GM12891 (cell line): ENCODE measurements around the gene LEMD1.

Experiments used
- DNase-seq: peaks from one replicate; pipeline ENCODE4 v3.0.0; 2011; ENCODE audit warnings: low spot score; ENCODE audit not compliant: insufficient read length
- FAIRE-seq: peaks from 2 replicates; lab custom pipeline; 2011; peaks lifted over from hg19 to GRCh38; lab: Jason Lieb, UNC
- PAX5 ChIP-seq: IDR thresholded peaks from 2 replicates; pipeline ENCODE4 v1.6.1; 2011; ENCODE audit warnings: low read length, moderate library complexity, mild to moderate bottlenecking; ENCODE audit not compliant: insufficient read depth, severe bottlenecking
- POLR2A ChIP-seq: IDR thresholded peaks from 2 replicates; pipeline ENCODE4 v1.6.1; 2011; ENCODE audit warnings: low read depth, low read length, control low read depth
- POLR2AphosphoS5 ChIP-seq: IDR thresholded peaks from 2 replicates; pipeline ENCODE4 v1.6.1; 2011; ENCODE audit warnings: low read depth, low read length, control low read depth
- POU2F2 ChIP-seq: IDR thresholded peaks from 2 replicates; pipeline ENCODE4 v1.6.1; 2011; ENCODE audit warnings: low read depth, mild to moderate bottlenecking, control low read depth, low read length, moderate library complexity
- SPI1 ChIP-seq: IDR thresholded peaks from 2 replicates; pipeline ENCODE4 v1.6.1; 2011; ENCODE audit warnings: low read depth, low read length, control low read depth
- TAF1 ChIP-seq: IDR thresholded peaks from 2 replicates; pipeline ENCODE4 v1.6.1; 2011; ENCODE audit warnings: low read depth, low read length, control low read depth

Gene LEMD1

DNA sequence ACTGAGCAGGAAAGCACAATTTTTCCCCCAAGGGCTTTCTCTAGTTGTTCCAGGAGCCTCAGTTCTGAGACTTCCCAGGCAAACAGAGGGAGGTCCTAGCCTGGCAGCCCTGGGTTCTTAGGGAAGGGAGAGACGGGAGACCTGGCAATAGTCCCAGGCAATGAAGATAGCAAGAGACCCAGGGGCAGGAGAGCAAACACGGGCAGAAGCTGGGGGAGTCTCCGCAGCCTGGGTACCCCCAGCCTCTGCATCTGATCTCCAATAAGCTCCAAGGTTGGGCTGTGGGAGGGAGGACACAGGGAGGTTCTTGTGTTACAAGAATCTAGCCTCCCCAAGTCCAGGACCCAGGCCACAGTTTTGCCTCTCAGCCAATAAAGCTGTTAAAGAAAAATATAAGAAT is 31.6 kb upstream of the LEMD1 start:
- no peak for FAIRE-seq
- no peak for DNase-seq
- TF ChIP-seq TAF1 (no peak), SPI1 (no peak), PAX5 (no peak), POLR2A (no peak), POU2F2 (no peak), POLR2AphosphoS5 (no peak)

DNA sequence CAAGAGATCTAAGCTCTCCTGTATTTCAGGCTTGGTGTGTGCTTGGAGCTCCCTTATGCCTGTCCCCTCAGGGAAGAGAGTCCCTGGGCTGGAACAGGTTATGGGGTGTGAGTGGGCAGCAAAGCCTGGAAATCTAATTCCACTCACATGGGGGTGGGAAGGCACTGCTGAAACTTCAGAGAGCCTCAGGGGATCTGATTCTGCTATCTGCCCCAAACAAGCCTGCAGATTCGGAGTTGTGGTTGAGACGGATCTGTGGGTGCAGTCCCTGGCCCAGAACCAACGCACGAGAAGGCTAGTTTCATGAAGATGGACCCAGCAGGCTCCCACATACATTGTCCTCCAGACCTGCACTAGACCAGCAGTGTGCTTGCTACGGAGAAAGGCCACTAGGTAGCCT is 31.1 kb upstream of the LEMD1 start:
- no peak for FAIRE-seq
- TF ChIP-seq POLR2A (no peak), SPI1 (no peak), POU2F2 (no peak), PAX5 (no peak), POLR2AphosphoS5 (no peak), TAF1 (no peak)
- DNase-seq: no peak

DNA sequence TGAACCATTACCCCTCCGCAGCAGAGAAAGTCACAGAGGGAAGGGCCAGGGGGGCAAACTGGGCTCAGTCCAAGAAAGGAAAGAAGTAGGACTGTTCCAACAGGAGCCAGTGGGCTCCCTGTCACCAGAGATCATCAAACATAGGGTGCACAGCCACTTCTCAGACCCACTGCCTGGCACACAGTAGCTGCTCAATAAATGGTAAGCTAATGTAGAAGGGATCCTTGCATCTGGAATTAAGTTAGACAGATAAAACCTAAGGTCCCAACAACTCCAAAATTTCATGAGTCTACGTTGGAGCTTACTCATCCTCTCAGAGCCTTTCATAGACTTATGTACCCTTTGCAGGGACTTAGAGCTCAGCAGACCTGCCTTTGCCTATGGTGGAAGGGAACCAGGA is 30.5 kb upstream of the LEMD1 start:
- no peak for TF ChIP-seq PAX5
- DNase-seq: no peak

DNA sequence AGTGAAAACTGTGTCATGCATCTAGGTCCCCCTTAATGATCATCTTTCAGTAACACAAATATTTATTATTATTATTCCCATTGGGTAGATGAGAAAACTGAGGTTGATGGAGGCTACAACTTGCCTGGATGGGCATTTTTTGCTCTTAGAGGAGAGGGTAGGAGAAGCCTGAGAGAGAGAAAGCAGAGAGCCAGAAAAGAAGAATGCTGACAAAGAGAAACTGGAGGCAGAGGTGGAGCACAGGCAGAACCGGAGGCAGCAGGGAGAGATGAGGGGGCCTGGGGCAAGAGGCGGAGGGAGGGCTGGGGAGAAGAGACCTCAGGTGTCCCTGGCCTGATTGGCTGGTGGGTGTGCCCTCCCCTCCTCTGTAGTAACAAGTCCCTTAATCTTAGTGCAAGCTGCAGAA is 29.9 kb upstream of the LEMD1 start:
- no peak for DNase-seq
- FAIRE-seq: no peak

More for the DNA sequence above, 30.5 kb upstream of the LEMD1 start:
- no peak for FAIRE-seq

GRCh38 chr1:205451202-205451601 is 29.3 kb upstream of the LEMD1 start:
- TF ChIP-seq POLR2AphosphoS5: no peak
- TF ChIP-seq POLR2A: no peak
- TF ChIP-seq POU2F2: no peak
- no peak for TF ChIP-seq TAF1
- no peak for TF ChIP-seq SPI1
- TF ChIP-seq PAX5: no peak
- FAIRE-seq (no peak), DNase-seq (no peak)

More for the DNA sequence above, 29.9 kb upstream of the LEMD1 start:
- no peak for TF ChIP-seq POLR2AphosphoS5
- no peak for TF ChIP-seq TAF1
- no peak for TF ChIP-seq POLR2A
- no peak for TF ChIP-seq PAX5
- TF ChIP-seq SPI1: no peak
- no peak for TF ChIP-seq POU2F2

- DNase-seq (no peak), FAIRE-seq (no peak)
Observed at GRCh38 chr1:205450448-205450847, 28.6 kb upstream of the LEMD1 start.

GRCh38 chr1:205449750-205450443 is 28.0 kb upstream of the LEMD1 start:
- TF ChIP-seq TAF1 (no peak), PAX5 (no peak), POLR2AphosphoS5 (no peak), POU2F2 (no peak), POLR2A (no peak), SPI1 (no peak)
- DNase-seq (no peak), FAIRE-seq (no peak)

More at GRCh38 chr1:205450448-205450847, 28.6 kb upstream of the LEMD1 start:
- no peak for TF ChIP-seq POLR2AphosphoS5

DNA sequence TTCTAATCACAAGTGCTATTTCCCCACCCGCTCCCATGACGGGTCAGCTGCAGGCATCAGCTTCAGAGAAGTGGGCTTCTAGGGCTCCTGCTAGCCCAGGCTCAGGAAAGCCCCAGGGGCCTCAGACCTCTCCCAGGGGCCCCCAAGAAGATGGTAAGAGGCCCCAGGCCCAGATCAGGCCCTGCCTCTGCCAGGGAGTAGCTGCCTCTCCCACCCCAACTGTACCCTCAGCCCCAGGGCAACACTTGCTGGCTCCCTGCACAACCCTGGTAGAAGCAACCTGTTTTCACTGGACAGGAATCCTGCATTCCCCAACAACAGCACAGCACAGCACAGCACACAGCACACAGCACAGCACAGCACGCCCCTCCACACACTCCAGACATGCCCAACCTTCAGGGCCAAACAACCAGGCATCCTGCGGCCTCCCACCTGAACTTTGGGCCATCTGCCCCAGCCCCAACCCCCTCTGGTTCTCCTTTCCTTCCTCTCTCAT is 27.4 kb upstream of the LEMD1 start:
- TF ChIP-seq PAX5: no peak
- TF ChIP-seq POU2F2: no peak
- TF ChIP-seq POLR2A: no peak
- TF ChIP-seq SPI1: no peak
- no peak for TF ChIP-seq TAF1
- no peak for TF ChIP-seq POLR2AphosphoS5
- FAIRE-seq (no peak), DNase-seq (no peak)

DNA sequence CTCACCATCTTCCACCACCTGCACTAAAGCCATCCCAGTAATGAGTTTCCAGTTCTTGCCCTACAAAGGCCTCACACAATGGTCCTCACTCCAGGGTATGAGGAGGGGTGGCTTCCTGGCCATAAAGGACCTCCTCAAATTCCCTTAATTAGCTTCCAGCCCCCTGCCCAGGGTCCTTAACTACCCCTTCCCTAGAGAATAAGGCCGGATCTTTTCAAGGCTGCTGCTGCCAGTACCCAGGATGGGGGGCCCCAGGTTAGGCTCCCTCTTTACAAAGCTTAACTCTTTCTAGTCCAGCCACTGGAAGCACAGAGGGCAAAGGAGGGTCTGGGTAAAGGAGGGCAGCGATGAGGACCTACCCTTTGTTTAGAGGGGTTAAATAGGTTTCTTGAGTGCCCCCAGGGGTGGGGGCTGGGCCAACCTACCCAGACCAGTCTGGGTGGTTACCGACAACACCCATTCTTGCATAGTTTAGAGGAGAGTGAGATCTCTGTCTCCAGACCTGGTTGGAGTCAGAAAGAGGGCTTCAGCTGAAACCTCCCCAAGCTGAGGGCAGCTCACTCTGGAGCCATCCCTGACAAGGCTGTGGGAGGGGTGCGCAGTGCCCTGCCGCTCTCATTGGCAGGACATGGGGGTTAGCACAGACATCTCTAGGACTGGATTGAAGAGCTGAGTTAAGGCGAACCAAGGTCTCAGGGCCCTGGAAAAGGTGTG is 26.8 kb upstream of the LEMD1 start:
- DNase-seq (no peak), FAIRE-seq (no peak)
- no peak for TF ChIP-seq POLR2AphosphoS5

- no peak for DNase-seq
- FAIRE-seq: no peak
- TF ChIP-seq PAX5: no peak
- no peak for TF ChIP-seq TAF1
- no peak for TF ChIP-seq SPI1
- TF ChIP-seq POLR2AphosphoS5: no peak
- no peak for TF ChIP-seq POU2F2
- TF ChIP-seq POLR2A: no peak
Observed at GRCh38 chr1:205447457-205448341, 25.8 kb upstream of the LEMD1 start.

DNA sequence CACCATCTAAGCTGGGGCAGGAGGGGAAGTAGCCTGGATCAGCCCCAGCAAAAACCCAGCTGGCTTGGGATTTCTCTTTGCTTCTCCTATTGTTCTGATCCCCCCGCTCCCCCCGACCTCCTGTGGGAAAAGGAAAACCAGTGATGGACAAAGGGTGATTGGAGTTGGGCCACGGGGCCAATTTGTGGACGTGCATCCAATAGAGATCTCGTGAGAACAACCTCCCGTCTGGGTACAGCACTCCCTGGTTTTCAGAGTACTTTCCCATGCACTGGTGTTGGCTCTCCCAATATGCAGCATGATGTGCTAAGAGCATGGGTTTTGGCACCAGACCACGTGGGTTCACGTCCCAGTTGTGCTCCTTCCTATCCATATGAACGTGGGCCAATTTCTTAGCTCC is 25.0 kb upstream of the LEMD1 start:
- no peak for DNase-seq
- TF ChIP-seq POLR2A (no peak), TAF1 (no peak), POU2F2 (no peak), POLR2AphosphoS5 (no peak), SPI1 (no peak), PAX5 (no peak)
- no peak for FAIRE-seq
